OCI-LY3 (cell line): Measurements from ENCODE around the gene VMP1.

Experiments used
- CTCF ChIP-seq: fragments of 200-600, 300-600 bp; sonication (generic); IDR thresholded peaks from 2 replicates; pipeline ENCODE4 v1.5.1; 2014; ENCODE audit warnings: antibody characterized with exemption, low read length, low read depth
- EZH2phosphoT487 ChIP-seq: fragments of 200-600 bp; shearing (Covaris generic); IDR thresholded peaks from 2 replicates; pipeline ENCODE4 v1.6.1; 2018; ENCODE audit warnings: antibody characterized with exemption, mixed run types, low read depth

- TF ChIP-seq CTCF: peak; percentile 72
- TF ChIP-seq EZH2phosphoT487: no peak
Measured at GRCh38 chr17:59853168-59853918, 145.9 kb downstream of the VMP1 start.
